SW480 (cell line): ENCODE results near the gene FCGBP.
"Not testable (repeated sequence)": the region's sequence is repeated elsewhere in the genome, so short reads cannot be mapped to it uniquely, and the experiment has no call there.

ENCODE experiments used
- DNase-seq: peaks from one replicate; pipeline ENCODE4 v3.0.0-alpha.2; 2016; ENCODE audit warnings: low spot score

The FCGBP gene

DNA sequence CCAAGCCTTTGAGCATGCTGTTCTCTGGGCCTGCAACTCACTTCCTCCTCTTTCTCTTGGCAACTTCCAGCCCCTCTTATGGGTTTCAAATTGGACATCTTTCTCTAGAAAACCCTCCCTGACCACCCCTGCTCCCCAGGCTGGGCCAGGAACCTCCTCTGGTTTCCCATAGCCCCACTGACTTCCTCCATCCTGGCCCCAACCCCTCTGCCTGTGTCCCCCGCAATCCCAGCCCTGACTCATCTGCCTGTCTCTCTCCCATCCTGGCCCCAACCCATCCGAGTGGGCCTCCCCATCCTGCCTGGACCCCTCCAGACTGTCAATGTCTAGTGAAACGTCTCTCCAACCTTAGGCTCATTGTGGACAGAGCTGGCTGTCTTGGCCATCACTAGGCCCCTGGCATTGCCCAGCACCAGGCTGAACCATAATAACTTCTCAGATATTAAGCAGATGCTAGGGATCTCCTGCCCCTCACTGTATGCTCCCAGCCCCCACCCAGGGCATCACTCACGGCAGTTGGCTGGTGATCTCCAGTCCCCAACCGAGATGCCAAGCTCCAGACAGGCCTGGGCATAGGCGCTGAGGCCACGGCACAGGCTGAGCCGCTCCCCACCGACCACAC lies 16.8 kb downstream of the FCGBP start:
- DNase-seq, result no peak

- DNase-seq, result no peak
Measured at GRCh38 chr19:39916851-39917396, 17.5 kb downstream of the FCGBP start.

DNA sequence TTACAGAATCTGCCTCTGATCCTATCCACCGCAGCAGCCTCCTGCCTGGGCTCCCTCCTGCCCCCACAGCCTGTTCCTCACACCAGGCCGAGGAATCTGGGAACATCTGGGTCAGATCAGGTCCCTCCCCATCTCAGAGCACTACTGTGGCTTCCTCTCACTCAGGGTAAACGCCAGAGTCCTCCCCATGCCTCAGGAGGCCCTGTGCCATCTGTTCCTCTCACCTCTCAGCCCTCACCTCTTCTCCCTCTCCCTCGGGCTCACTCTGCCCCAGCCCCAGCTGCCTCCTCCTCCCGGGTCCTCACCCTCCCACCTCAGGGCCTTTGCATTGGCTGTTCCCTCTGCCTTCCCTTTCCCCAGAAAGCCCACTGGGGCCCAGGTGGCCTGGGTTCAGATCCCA lies 18.2 kb downstream of the FCGBP start:
- DNase-seq, result no peak

- no peak for DNase-seq
Measured at GRCh38 chr19:39915848-39916215, 18.6 kb downstream of the FCGBP start.

DNA sequence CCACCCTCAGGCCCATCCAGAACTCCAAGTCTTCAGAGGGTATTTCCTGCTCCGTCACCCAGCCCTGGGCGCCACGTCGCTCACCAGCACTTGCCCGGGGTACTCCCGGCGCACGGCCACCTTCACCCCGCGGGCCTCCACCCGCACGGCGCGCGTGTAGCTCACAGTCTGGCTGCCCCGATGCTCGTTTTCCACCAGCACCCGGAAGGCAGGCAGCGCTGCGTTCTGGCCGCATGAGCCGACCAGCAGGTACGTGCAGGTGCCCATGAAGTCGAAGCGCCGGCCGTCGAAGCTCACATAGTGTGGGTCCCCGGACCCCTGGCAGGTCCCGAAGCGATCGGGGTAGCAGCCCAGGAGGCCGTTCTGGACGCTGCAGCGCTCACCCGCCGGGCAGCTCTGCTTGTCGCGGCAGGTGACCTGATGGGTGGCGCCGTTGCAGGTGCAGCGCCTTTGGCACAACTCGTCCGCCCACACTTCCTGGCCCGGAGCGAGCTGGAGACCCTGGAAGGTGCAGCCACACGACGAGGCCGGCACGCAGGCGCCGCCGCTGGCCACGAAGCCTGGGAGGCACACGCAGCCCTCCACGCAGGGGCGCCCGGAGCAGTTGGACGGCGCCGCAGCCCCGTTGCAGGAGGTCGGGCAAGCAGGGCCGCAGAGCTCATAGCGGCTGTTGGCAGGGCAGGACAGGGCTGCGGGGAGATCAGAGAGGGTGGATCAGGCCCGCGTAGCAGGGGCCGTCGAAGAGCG lies 19.2 kb downstream of the FCGBP start:
- no peak for DNase-seq

GRCh38 chr19:39913682-39914333 lies 20.6 kb downstream of the FCGBP start:
- DNase-seq, result no peak

DNA sequence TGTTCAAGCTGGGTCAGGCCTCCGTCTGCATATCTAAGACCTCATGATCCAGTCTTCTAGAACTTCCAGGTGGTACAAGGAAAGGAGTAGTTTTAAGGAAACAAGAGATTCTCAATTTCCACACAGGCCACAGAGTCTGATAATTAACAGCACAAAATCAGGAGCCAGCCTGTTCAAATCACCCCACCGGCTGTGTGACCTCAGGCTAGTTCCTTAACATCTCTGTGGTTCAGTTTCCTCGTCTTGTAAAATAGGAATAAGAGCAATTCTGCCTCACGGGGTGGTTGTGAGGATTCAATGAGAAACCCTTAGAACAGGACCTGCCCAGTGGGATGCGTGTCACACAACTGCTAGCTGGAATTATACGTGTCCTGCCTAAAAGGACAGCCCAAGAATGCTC lies 25.6 kb downstream of the FCGBP start:
- no peak for DNase-seq

- no peak for DNase-seq
Measured at GRCh38 chr19:39906820-39907611, 27.4 kb downstream of the FCGBP start.

DNA sequence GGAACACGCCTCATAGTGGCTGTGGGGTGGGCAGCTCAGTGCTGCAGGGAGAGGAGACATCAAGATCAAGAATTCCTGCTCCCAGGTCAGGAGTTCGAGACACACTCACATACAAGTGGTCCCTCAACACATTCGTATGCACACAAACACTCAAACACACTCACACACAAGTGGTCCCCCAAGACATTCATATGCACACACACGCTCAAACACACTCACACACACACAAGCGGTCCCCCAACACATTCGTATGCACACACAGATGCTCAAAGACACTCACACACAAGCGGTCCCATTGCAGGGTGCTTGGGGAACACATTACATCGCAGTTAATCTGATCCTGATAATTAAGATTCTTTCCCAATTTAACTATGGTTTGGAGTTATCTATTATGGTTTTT lies 28.2 kb downstream of the FCGBP start:
- no peak for DNase-seq

GRCh38 chr19:39903486-39904091 lies 30.8 kb downstream of the FCGBP start:
- not testable (repeated sequence) for DNase-seq

DNA sequence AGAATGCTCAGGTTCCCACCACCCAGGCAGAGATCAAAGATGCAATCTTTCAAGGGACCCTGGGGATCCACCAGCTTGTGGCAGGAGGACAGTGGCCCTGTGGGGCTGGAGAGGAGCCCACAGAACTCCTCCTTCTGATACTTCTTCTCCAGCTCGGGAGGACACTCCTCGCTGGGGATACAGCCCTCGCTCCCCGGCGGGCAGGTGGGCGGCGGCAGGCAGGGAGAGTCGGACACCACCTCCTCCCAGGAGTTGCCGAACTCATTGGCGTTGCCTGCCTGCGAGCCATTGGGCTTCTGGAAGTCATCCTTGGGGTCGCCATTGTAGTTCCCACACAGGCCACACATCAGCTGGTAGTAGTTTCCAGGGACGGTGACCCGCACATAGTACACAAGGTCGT lies 32.1 kb downstream of the FCGBP start:
- DNase-seq, result not testable (repeated sequence)

GRCh38 chr19:39901681-39902080 lies 32.8 kb downstream of the FCGBP start:
- DNase-seq, result not testable (repeated sequence)

- not testable (repeated sequence) for DNase-seq
Measured at GRCh38 chr19:39898858-39899257, 35.6 kb downstream of the FCGBP start.

DNA sequence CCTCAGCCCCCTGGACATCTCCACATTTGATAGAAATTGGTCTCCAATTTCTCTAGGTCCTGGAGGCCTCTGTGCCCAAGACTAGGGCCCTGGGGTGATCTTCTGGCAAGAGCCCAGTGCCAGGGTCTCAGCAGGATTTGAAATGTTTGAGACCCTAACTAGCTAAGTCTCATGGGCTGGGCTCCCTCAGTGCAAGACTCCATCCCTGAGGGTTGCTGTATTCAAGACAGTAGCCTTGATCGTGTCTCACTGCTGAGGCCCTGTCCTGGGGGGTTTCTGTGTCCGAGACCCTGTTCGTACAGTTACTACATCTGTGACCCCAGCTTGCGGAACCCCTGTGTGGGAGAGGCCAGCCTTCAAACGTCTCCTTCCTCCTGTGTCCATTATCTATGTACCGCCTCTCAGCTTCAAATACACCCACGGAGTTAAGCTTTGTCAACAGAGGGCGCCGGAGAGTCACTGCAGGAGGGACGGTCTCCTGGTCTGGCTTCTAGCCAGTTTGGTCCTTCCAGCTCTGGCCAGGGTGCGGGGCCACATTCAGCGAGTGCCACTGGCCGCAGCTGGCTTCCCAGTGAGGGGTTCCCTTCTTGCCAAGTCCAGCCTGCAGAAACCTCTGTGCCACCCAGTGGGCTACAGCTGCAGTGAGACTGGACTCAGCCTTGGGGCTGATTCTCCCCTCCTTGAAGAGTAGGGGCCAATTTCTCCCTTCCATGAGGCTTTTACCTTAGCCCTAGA lies 36.8 kb downstream of the FCGBP start:
- not testable (repeated sequence) for DNase-seq

DNA sequence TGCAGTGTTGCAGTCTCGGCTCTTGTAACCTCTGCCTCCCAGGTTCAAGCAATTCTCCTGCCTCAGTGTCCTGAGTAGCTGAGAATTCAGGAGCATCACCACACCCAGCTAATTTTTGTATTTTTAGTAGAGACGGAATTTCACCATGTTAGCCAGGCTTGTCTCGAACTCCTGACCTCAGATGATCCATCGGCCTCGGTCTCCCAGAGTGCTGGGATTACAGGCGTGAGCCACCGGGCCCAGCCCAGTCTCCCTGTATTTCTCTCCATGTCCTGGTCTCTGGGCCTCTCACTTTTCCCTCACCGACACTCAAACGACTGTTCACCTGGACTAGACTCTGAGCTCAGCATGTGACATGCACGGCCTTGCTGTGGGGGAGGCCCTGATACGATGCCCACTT lies 39.3 kb downstream of the FCGBP start:
- DNase-seq, result not testable (repeated sequence)

GRCh38 chr19:39894236-39894606 lies 40.2 kb downstream of the FCGBP start:
- DNase-seq, result not testable (repeated sequence)

GRCh38 chr19:39893366-39894235 lies 40.8 kb downstream of the FCGBP start:
- DNase-seq, result not testable (repeated sequence)

DNA sequence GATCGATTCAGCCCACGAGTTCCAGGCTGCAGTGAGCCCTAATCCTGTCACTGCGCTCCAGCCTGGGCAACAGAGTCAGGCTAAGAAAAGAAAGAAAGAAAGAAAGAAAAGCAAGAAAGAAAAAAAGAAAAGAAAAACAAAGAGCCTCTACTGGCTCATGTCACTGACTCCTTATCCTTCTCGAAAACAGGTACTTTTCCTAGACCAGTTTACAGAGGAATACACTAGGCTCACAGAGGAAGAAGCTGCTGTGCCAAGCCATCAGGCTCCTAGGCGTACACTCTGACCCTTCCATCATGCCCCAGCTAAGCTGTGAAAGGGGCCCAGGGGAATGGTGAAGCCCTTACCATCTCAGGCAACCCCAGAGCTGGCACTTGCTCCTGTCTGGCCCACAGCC lies 41.9 kb downstream of the FCGBP start:
- not testable (repeated sequence) for DNase-seq

DNA sequence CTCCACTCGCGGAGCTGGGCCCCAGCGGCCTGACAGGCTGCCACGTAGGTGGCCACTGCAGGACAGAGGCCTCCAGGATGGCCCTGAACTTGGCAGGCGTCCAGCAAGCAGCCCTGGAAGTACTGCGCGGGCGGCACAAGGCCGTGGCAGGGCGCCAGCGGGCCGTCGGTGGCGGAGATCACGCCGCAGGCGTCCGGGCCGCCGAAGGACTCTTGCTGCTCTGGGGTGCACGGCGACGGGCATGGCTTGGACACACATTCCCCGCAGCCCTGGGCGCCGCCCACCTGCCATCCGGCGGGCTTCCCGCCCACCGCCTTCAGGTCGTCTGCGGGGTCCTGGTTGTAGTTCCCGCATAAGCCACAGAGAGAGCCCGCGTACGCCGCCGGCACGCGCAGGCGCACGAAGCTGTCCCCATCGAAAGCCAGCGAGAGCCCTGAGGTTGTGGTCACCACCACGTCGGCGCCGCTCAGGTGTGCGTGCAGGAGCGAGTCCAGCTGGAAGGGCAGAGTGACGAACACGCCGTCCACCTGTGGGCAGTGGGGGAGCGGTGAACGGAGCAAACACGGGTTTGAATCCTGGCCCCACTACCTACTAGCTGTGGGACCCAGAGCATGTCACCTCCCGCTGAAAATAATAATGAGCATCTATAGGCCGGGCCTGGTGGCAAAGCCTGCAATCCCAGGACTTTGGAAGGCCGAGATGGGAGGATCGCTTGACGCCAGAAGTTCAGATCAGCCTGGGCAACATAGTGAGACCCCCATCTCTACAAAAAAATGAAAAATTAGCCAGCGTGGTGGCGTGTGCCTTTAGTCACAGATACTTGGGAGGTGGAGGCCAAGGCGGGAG lies 42.6 kb downstream of the FCGBP start:
- not testable (repeated sequence) for DNase-seq
